Measurements from ENCODE around the gene DVL3.

Gene DVL3

DNA sequence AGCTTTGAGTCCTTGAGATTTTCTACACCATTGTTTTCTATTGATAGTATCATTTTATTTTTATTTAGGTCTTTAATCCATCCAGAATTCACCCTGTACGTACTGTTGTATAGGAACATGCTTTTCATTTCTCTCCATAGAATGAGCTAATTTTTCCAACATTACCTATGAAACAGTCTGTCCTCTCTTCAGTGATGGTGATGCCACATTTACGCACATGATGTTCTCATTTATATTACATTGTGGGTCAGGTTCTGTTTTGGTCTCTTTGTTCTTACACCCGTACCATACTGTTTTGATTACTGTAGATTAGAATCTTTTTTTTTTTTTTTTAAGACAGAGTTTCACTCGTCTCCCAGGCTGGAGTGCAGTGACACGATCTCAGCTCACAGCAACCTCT is 56.5 kb downstream of the DVL3 start:
- DNase-seq (ENCODE audit: low read depth in 1 of 2, low spot score in 1 of 2) = no peak
- in situ Hi-C loops (cut with HindIII; ENCODE audit: low pct_unique_long_range_greater_than_20kb, low sequenced_read_pairs) = no loop called here
- TF ChIP-seq JUND (IDR thresholded peaks at IDR 0.05; ENCODE audit: low read depth) = no peak

DNA sequence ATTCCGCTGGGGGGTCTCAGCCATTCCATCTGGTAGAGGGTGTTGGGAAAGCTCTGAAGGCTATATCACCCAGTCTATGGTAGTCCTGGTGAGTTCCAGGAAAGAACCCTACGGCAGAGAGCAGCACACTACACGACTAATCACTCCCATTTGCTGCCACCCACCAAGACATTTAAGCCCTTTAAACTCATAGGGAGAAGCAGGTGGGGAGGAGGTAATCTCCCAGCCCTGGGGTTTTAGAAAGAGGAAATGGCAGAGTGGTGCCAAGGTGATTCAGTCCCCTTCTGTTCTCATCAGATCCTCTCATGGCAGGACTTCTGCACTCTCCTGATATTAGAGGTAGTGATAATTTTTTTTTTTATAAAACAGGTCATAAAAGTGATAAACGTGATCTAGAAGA is 63.6 kb downstream of the DVL3 start:
- no peak for DNase-seq (ENCODE audit: low read depth in 1 of 2, low spot score in 1 of 2)
- TF ChIP-seq JUND (IDR thresholded peaks at IDR 0.05; ENCODE audit: low read depth) = no peak
- in situ Hi-C loops (cut with HindIII; ENCODE audit: low pct_unique_long_range_greater_than_20kb, low sequenced_read_pairs) = no loop called here

- no peak for TF ChIP-seq JUND (IDR thresholded peaks at IDR 0.05; ENCODE audit: low read depth)
- in situ Hi-C loops (cut with HindIII; ENCODE audit: low pct_unique_long_range_greater_than_20kb, low sequenced_read_pairs) = no loop called here
- DNase-seq (ENCODE audit: low read depth in 1 of 2, low spot score in 1 of 2) = peak in 1 of 2 experiments; percentile 63
These were observed 67.3 kb downstream of the DVL3 start for GRCh38 chr3:184222521-184222920.

All from T47D (cell line).